ENCODE results near the gene ADIPOR2.

GRCh38 chr12:1666685-1667162 is 24.1 kb upstream of the ADIPOR2 start:
- TF ChIP-seq CTCF (IDR thresholded peaks at IDR 0.05; ENCODE audit: low read length) (no peak), EZH2 (IDR thresholded peaks at IDR 0.05; ENCODE audit: borderline replicate concordance, low read length) (no peak)

All from OCI-LY1 (cell line).